CD4-positive, alpha-beta T cell treated with Interleukin-6 for 4 hours (primary cell): ENCODE results near the gene LFNG.

Experiments
- DNase-seq: peaks from one replicate; pipeline ENCODE4 v3.0.0-alpha.2; 2020; ENCODE audit warnings: mixed read lengths

LFNG gene

DNA sequence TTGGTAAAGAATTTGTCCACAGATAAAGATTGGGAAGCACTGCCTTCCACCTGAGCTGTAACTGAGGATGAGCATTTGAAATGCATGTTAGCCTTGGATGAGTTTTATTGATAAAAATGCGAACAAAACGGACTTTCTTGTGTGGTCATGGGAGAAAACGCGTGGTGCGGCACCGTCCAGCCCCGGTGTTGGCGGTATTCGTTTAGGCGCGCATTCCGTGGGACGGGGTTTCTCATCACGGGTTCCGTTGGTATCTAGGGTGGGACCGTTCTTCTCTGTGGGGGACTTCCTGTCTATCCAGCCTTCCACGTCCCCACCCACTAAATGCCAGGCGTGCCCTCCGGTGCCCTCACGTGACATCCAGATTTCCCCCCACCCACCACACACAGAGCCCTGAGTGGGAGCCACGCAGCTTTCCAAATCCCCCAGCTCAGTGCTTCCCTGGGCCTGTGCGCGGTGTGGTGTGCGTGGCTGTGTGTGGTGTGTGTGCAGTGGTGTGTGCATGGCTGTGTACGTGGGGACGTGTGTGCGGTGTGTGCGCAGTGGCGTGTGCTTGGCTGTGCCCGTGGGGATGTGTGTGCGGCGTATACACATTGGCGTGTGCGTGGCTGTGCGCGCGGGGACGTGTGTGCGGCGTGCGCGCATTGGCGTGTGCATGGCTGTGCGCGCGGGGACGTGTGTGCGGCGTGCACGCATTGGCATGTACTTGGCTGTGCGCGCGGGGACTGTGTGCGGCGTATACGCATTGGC, 57.3 kb downstream of the LFNG start:
- DNase-seq = no peak
